Stomach smooth muscle (tissue), 2 donors: Measurements from ENCODE around the gene OR4D2.

ENCODE experiments used
- H3K27ac ChIP-seq: one replicate; pipeline ENCODE4 v1.7.0; 2013; ENCODE audit warnings: mild to moderate bottlenecking, low read length, inconsistent platforms
- H3K27me3 ChIP-seq, 2 donors: one replicate each; pipeline ENCODE4 v1.7.0; 2013; ENCODE audit warnings: low read length in 2 of 2; ENCODE audit not compliant: insufficient read depth in 2 of 2, control insufficient read depth in 1 of 2
- H3K36me3 ChIP-seq, 2 donors: one replicate each; pipeline ENCODE4 v1.7.0; 2013; ENCODE audit warnings: low read length in 2 of 2; ENCODE audit not compliant: control insufficient read depth in 2 of 2, insufficient read depth in 2 of 2
- H3K4me1 ChIP-seq: one replicate; pipeline ENCODE4 v1.7.0; 2013; ENCODE audit warnings: low read length; ENCODE audit not compliant: control insufficient read depth, insufficient read depth
- H3K4me3 ChIP-seq, 2 donors: one replicate each; pipeline ENCODE4 v1.7.0; 2013; ENCODE audit warnings: low read length in 2 of 2
- H3K9ac ChIP-seq, 2 donors: one replicate each; pipeline ENCODE4 v1.7.0; 2013; ENCODE audit warnings: low read length in 2 of 2, mild to moderate bottlenecking in 1 of 2
- H3K9me3 ChIP-seq, 2 donors: one replicate each; pipeline ENCODE4 v1.7.0; 2013; ENCODE audit warnings: low read length in 2 of 2; ENCODE audit not compliant: control insufficient read depth in 2 of 2
- donor health status: healthy.
- donor health status: Pancreatic carcinoma.

Gene OR4D2

GRCh38 chr17:58189436-58190146, 22.8 kb downstream of the OR4D2 start:
- H3K27ac ChIP-seq = no peak overlapping the region
- no peaks in the 10 kb centered on the region for H3K4me1 ChIP-seq
- H3K36me3 ChIP-seq = no peaks in the 10 kb centered on the region
- peaks cover 15 to 32% of the 10 kb centered on the region in 2 donors for H3K27me3 ChIP-seq
- peak overlapping the region in 1 of 2 donors; percentile 15 for H3K4me3 ChIP-seq
- no peak overlapping the region for H3K9ac ChIP-seq
- no peaks in the 10 kb centered on the region for H3K9me3 ChIP-seq

- Histone ChIP-seq H3K9ac (no peak overlapping the region), H3K4me3 (no peak overlapping the region), H3K27ac (no peak overlapping the region), H3K27me3 (peaks cover 15 to 30% of the 10 kb centered on the region in 2 donors), H3K9me3 (no peaks in the 10 kb centered on the region), H3K36me3 (no peaks in the 10 kb centered on the region), H3K4me1 (no peaks in the 10 kb centered on the region)
These were observed 24.6 kb downstream of the OR4D2 start for GRCh38 chr17:58191241-58191896.

- Histone ChIP-seq H3K9ac (no peak within 1 kb of the TSS), H3K27ac (no peak within 1 kb of the TSS), H3K4me1 (no peaks in the 10 kb centered on the region), H3K9me3 (no peaks in the 10 kb centered on the region), H3K27me3 (peaks cover 17 to 28% of the 10 kb centered on the region in 2 donors), H3K36me3 (no peaks in the 10 kb centered on the region), H3K4me3 (no peak within 1 kb of the TSS)
These were observed 25.8 kb downstream of the OR4D2 start, which contains the start of gene EPX for GRCh38 chr17:58192612-58193011. Gene EPX (plus strand): TSS chr17:58192726. CDS start chr17:58192847, 121 bp downstream.

GRCh38 chr17:58193641-58194255, 27.0 kb downstream of the OR4D2 start:
- no peak overlapping the region for H3K4me3 ChIP-seq
- H3K9me3 ChIP-seq = no peaks in the 10 kb centered on the region
- no peak overlapping the region for H3K9ac ChIP-seq
- H3K4me1 ChIP-seq = no peaks in the 10 kb centered on the region
- H3K27me3 ChIP-seq = peaks cover 20 to 32% of the 10 kb centered on the region in 2 donors
- no peak overlapping the region for H3K27ac ChIP-seq
- H3K36me3 ChIP-seq = no peaks in the 10 kb centered on the region

GRCh38 chr17:58195518-58196123, 28.8 kb downstream of the OR4D2 start:
- H3K9ac ChIP-seq = no peak overlapping the region
- no peaks in the 10 kb centered on the region for H3K36me3 ChIP-seq
- H3K27ac ChIP-seq = no peak overlapping the region
- peaks cover 24 to 36% of the 10 kb centered on the region in 2 donors for H3K27me3 ChIP-seq
- no peaks in the 10 kb centered on the region for H3K9me3 ChIP-seq
- H3K4me3 ChIP-seq = no peak overlapping the region
- H3K4me1 ChIP-seq = no peaks in the 10 kb centered on the region

GRCh38 chr17:58196610-58197009, 29.8 kb downstream of the OR4D2 start:
- Histone ChIP-seq H3K4me1 (no peaks in the 10 kb centered on the region), H3K4me3 (no peak overlapping the region), H3K9ac (no peak overlapping the region), H3K9me3 (no peaks in the 10 kb centered on the region), H3K27me3 (peaks cover 16 to 32% of the 10 kb centered on the region in 2 donors), H3K36me3 (no peaks in the 10 kb centered on the region), H3K27ac (no peak overlapping the region)

GRCh38 chr17:58200024-58200633, 33.3 kb downstream of the OR4D2 start:
- no peak overlapping the region for H3K4me3 ChIP-seq
- peaks cover 0 to 2% of the 10 kb centered on the region in 2 donors for H3K36me3 ChIP-seq
- H3K27ac ChIP-seq = no peak overlapping the region

GRCh38 chr17:58202859-58203258, 36.1 kb downstream of the OR4D2 start:
- Histone ChIP-seq H3K4me3 (no peak overlapping the region), H3K36me3 (peaks cover 5 to 17% of the 10 kb centered on the region in 2 donors), H3K27me3 (peaks cover 6 to 14% of the 10 kb centered on the region in 2 donors), H3K9me3 (no peaks in the 10 kb centered on the region), H3K4me1 (no peaks in the 10 kb centered on the region), H3K27ac (no peak overlapping the region), H3K9ac (no peak overlapping the region)

More at GRCh38 chr17:58200024-58200633, 33.3 kb downstream of the OR4D2 start:
- no peaks in the 10 kb centered on the region for H3K4me1 ChIP-seq
- H3K9me3 ChIP-seq = no peaks in the 10 kb centered on the region
- no peak overlapping the region for H3K9ac ChIP-seq
- peaks cover 11 to 20% of the 10 kb centered on the region in 2 donors for H3K27me3 ChIP-seq

GRCh38 chr17:58204796-58205195, 38.0 kb downstream of the OR4D2 start:
- H3K4me1 ChIP-seq = no peaks in the 10 kb centered on the region
- H3K9me3 ChIP-seq = no peaks in the 10 kb centered on the region
- peaks cover 12 to 28% of the 10 kb centered on the region in 2 donors for H3K36me3 ChIP-seq
- peaks cover 0 to 5% of the 10 kb centered on the region in 2 donors for H3K27me3 ChIP-seq
- H3K27ac ChIP-seq = no peak overlapping the region
- H3K9ac ChIP-seq = no peak overlapping the region
- no peak overlapping the region for H3K4me3 ChIP-seq

- Histone ChIP-seq H3K9me3 (no peaks in the 10 kb centered on the region), H3K4me3 (no peak overlapping the region), H3K36me3 (peaks cover 20 to 39% of the 10 kb centered on the region in 2 donors), H3K9ac (no peak overlapping the region), H3K27ac (no peak overlapping the region), H3K27me3 (no peaks in the 10 kb centered on the region), H3K4me1 (no peaks in the 10 kb centered on the region)
These were observed 39.2 kb downstream of the OR4D2 start for GRCh38 chr17:58205936-58206335.
